ENCODE measurements around the gene LYVE1.
"Not testable (repeated sequence)": the region's sequence is repeated elsewhere in the genome, so short reads cannot be mapped to it uniquely, and the experiment has no call there.

The LYVE1 gene

GRCh38 chr11:10568486-10568941, at the start of gene LYVE1:
Gene LYVE1, minus strand, starts transcription at chr11:10568665. Its CDS starts 133 bp downstream, at chr11:10568532.
- DNase-seq (ENCODE audit: low spot score), result no peak

GRCh38 chr11:10617551-10617950, 49.1 kb upstream of the LYVE1 start:
- DNase-seq (ENCODE audit: low spot score), result no peak

DNA sequence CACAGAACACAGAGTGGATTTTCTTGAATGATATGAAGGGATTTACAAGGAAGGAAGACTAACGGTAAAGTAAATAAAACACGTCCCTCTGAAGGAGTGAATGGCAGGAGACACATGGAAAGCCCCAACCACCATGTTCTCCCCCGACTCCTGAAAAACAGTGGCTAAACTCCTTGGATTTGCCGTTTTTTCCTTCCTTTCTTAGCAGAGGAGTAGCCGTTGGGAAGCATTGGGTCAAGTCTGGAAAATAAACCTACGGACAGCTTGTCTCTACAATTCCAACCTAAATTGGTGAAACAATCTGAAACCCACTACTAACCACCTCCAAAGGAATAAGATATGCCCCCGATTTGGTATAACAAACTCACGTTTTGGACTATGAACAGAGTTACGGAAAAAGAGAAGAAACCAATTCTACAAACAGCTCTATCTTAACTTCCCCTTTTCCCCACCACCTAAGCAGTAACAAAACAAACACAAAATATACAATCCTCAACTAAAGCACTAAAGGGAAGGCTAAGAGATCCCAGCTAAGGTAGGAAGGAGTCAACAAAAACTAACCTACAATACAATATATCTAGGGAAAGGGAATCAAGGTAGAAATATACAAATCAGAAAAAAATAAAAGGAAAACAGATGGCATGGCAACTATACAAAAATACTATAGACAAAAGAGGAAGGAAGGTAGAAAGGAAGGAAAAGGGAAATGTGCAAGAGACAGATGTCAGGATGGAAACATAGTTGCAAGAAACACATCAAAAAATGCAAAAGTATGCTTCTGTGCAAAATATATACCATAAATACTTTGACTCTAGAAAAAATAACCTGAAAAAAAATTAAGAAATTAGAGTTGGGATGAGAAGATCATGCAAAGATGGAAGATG, 43.8 kb upstream of the LYVE1 start:
- no peak for DNase-seq (ENCODE audit: low spot score)

DNA sequence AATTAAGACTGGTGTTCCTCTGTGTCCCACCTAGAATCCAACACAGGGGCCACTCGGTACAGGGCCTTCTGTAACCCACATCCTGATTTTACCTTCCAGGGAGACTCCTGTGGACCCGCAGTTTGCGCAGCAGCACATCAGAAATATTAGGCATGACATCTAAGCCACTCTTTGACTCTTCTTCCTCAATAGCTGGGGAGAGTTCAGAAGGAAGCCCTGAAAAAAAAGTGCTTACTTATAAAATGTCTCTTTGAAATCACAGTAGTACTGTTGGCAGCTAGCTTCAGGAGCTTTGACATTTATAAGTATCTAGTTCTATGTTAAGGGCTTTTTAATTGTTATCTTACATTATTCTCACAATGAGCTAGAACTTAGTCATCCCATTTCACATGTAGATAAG, 41.2 kb upstream of the LYVE1 start:
- no peak for DNase-seq (ENCODE audit: low spot score)

DNA sequence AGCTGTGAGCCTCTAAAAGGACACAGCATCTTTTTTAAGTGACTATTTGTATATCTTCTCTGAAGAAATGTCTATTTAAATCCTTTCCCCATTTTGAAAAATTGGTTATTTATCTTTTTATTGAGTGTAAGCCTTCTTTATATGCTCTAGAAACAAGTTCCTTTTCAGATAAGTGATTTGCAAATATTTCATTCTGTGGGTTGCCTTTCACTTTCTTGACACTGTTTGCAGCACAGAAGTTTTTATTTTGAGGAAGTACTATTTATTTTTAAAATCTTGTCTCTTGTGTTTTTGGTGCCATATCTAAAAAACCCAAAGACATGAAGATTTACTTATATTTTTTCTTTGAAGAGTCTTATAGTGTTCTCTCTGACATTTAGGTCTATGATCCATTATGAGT, 40.1 kb upstream of the LYVE1 start:
- DNase-seq (ENCODE audit: low spot score), result no peak

- no peak for DNase-seq (ENCODE audit: low spot score)
Measured at GRCh38 chr11:10607462-10608132, 39.1 kb upstream of the LYVE1 start.

- no peak for DNase-seq (ENCODE audit: low spot score)
Measured at GRCh38 chr11:10606536-10607208, 38.2 kb upstream of the LYVE1 start.

GRCh38 chr11:10605941-10606381, 37.5 kb upstream of the LYVE1 start:
- no peak for DNase-seq (ENCODE audit: low spot score)

DNA sequence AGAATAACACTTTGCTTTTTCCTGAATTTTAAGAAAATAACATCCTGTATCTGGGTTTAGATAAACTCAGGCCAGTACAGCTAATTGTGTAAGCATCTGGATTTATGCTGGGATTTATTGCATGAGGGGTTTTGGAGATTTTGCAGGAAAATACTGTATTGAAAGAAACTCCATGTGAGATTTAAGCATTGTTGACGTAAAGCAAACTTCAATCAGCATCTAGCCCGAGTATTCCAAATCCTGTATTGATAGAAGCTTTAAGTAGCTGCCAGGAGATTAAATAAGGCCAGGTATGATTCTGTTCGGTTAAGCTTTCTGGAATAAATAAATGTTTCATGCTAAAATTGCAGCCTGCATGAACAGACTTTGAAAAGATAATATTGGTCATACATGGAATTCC, 36.3 kb upstream of the LYVE1 start:
- no peak for DNase-seq (ENCODE audit: low spot score)

GRCh38 chr11:10604340-10604748, 35.9 kb upstream of the LYVE1 start:
- DNase-seq (ENCODE audit: low spot score), result peak; percentile 41

DNA sequence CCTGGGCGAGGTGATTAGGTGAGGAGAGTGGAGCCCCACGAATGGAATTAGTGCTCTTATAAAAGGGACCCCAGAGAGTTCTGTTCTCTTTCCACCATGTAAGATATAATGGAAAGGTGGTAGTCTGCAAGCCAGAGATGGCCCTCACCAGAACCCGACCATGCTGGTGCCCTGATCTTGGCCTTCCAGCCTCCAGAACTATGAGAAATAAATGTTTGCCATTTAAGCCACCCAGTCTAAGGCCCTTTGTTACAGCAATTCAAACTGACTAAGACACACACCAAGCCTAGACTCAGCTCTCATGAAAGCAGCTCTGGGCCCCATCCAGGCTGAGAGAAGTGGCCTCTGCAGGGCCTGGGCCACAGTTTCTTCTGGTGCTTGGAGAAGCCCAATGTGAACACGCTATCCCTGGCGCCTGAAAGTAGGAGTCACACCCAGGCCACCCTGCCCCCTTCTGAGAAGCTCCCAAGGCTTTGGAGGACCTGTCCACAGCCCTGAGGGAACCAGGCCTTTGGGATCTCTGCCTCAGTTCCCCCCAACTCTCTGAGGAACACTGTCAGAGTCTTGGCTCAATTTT, 35.3 kb upstream of the LYVE1 start:
- no peak for DNase-seq (ENCODE audit: low spot score)

- no peak for DNase-seq (ENCODE audit: low spot score)
Measured at GRCh38 chr11:10602945-10603344, 34.5 kb upstream of the LYVE1 start.

DNA sequence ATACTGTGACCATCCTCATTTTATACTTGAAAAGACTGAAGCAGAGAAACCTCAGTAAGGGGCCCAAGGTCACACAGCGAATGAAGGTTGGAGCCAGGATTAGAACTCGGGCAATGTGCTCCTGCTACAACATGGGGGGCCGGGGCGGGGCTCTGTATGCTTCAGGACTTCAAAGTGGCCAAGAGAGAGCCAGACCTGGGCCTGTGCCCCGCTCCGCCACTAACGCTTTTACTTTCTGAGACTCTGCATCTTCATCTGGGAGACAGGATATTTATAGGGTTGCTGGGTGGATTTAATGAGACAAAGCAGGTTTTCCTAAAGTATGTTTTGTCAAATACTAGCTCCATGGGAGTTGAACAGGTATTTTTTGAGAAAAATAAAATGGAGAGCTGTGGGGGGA, 33.9 kb upstream of the LYVE1 start:
- no peak for DNase-seq (ENCODE audit: low spot score)

GRCh38 chr11:10601837-10602236, 33.4 kb upstream of the LYVE1 start:
- DNase-seq (ENCODE audit: low spot score), result no peak

DNA sequence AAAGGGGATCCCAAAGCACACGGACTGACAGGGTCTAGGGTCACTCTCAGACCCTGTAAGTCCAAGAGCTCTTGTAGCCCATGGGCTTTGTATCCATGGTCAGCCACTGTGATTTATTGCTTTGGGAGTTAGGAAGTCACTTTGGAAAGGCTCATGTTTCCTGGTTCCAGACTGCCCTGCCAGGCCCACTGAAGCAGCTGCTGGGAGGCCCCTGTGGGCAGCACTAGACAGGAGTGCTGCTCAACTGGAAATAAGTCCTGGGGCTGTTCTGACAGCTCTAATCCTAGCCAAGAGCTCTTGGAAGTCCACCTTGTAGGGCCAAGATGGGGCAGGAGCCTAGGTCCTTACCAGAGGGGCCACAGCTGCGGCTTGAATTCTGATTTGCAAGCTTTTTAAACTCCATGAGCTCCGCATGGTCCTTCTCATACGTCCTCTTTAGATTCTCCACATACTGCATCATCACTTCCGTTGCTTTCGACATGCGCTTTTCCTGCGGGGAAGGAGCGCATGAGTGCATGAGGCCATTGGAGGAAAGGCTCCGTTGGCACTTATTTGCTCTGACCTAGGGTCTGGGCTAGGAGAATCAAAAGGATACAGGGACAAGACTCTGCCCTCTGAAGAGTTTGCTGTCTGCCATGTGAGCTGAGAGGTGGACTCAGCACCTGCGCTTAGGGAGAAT, 32.2 kb upstream of the LYVE1 start:
- no peak for DNase-seq (ENCODE audit: low spot score)

DNA sequence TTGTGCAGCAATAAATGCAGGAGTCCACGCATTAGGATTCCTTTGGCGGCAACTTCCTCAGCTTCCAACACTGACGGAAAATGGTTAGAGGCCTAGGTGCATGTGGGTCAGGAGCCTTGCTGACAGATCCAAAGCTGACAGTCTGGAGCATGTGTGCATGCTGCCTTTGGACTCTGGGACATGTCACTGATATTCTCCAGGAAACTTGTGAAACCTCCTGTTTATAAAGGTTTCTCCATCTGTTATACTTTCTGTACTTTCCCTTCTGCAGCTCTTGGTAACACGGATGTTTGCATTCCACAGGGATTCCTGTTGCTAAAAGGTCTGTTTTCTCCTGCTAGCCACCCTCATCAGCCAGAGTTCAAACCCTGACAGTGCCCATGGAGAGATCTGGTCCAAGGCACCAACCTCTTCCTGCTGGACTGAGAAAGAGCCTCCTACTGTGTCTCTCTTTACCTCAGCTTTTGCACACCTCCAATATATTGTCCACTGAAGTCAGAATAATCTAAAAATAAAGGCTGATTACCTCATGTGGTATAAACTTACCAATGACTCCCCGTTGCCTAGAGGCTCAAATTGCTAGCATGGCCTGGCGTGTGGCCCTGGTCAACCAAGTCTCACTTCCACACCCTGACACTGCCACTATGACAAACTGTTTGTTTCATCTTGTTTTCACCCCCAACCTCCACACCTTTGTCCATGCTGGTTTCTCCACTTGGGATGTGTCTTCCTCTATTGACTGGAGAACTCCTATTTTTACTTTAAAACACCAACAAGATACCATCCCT, 31.1 kb upstream of the LYVE1 start:
- DNase-seq (ENCODE audit: low spot score), result no peak

- DNase-seq (ENCODE audit: low spot score), result no peak
Measured at GRCh38 chr11:10598816-10599215, 30.4 kb upstream of the LYVE1 start.

GRCh38 chr11:10597877-10598351, 29.4 kb upstream of the LYVE1 start:
- DNase-seq (ENCODE audit: low spot score), result no peak

DNA sequence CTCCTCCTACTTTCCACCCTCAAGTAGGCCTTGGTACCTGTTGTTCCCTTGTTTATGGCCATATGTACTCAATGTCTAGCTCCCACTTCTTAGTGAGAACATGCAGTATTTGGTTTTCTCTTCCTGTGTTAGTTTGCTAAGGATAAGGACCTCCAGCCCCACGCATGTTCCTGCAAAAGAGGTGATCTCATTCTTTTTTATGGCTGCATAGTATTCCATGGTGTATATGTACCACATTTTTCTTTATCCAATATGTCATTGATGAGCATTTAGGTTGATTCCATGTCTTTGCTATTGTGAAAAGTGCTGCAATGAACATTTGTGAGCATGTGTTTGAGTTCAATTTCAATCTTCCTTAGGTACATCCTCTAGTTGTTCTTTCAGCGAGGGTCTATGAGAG, 27.4 kb upstream of the LYVE1 start:
- not testable (repeated sequence) for DNase-seq (ENCODE audit: low spot score)

DNA sequence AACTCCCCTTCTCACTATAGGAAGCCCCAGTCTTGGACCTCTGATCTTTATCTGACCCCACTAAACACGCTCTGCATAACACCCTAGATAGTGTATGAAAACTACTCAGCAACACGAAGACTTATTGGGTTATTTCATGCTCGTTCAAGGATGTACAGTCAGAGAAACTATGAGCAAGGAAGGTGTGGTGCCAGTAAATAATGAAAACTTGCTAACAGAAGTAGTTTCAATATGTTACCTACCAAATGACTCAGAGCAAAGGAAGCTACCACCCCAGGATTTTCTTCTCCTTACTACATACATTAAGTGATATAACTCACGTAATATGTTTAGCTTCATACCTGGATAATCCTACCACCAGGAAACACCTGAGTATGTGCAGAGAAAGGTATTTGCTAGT, 25.9 kb upstream of the LYVE1 start:
- DNase-seq (ENCODE audit: low spot score), result no peak

GRCh38 chr11:10592331-10592730, 23.9 kb upstream of the LYVE1 start:
- DNase-seq (ENCODE audit: low spot score), result no peak

Measured in SW480 (cell line).